ENCODE measurements around the gene TPM3. TPM values are rescaled to one million over a fixed set of nuclear protein-coding genes. Genes with fewer than 3 reads are reported as not detected.

Gene TPM3
- total and polyA plus RNA-seq, 8 donors, result 32.7 to 364 (median 209) TPM

GRCh38 chr1:154198756-154199562 is 7.1 kb upstream of the TPM3 start:
- DNase-seq, result peak in 1 of 2 donors; percentile 84
- peak overlapping the region in 2 of 5 donors; percentile 20 to 37 for H3K27ac ChIP-seq
- peaks cover 0 to 2% (median 0%) of the 10 kb centered on the region in 3 donors for H3K27me3 ChIP-seq
- TF ChIP-seq EP300 (IDR thresholded peaks at IDR 0.05), result no peak
- no peak for TF ChIP-seq POLR2A (IDR thresholded peaks at IDR 0.05)
- TF ChIP-seq, protein P1, sequence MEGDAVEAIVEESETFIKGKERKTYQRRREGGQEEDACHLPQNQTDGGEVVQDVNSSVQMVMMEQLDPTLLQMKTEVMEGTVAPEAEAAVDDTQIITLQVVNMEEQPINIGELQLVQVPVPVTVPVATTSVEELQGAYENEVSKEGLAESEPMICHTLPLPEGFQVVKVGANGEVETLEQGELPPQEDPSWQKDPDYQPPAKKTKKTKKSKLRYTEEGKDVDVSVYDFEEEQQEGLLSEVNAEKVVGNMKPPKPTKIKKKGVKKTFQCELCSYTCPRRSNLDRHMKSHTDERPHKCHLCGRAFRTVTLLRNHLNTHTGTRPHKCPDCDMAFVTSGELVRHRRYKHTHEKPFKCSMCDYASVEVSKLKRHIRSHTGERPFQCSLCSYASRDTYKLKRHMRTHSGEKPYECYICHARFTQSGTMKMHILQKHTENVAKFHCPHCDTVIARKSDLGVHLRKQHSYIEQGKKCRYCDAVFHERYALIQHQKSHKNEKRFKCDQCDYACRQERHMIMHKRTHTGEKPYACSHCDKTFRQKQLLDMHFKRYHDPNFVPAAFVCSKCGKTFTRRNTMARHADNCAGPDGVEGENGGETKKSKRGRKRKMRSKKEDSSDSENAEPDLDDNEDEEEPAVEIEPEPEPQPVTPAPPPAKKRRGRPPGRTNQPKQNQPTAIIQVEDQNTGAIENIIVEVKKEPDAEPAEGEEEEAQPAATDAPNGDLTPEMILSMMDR (IDR thresholded peaks at IDR 0.05), result peak in 5 of 7 experiments; percentile 23 to 64 (median 39)
- TF ChIP-seq POLR2AphosphoS5 (IDR thresholded peaks at IDR 0.05), result no peak
- intact Hi-C loops (cut with DNase I; ENCODE audit: low total_unique reads), result no loop called here
- H3K4me3 ChIP-seq, result no peak overlapping the region
- WGBS, 5 donors, result 3 to 4% (median 3%) methylated on average over 5 of the region's 5 CpGs
- H3K4me1 ChIP-seq, result peaks cover 0 to 15% (median 7%) of the 10 kb centered on the region in 4 donors
- H3K9me3 ChIP-seq, result no peaks in the 10 kb centered on the region
- no peaks in the 10 kb centered on the region for H3K36me3 ChIP-seq

- H3K27ac ChIP-seq, result no peak overlapping the region
- no peaks in the 10 kb centered on the region for H3K9me3 ChIP-seq
- H3K36me3 ChIP-seq, result no peaks in the 10 kb centered on the region
- H3K27me3 ChIP-seq, result peaks cover 0 to 9% (median 0%) of the 10 kb centered on the region in 3 donors
- WGBS, 5 donors, result 57 to 71% (median 64%) methylated on average over 8 of the region's 8 CpGs
- intact Hi-C loops (cut with DNase I; ENCODE audit: low total_unique reads), result no loop called here
- peak in 1 of 2 donors; percentile 46 for DNase-seq
- TF ChIP-seq EP300 (IDR thresholded peaks at IDR 0.05), result no peak
- TF ChIP-seq POLR2AphosphoS5 (IDR thresholded peaks at IDR 0.05), result no peak
- TF ChIP-seq, protein P1 (IDR thresholded peaks at IDR 0.05), result no peak
- no peak for TF ChIP-seq POLR2A (IDR thresholded peaks at IDR 0.05)
- H3K4me1 ChIP-seq, result peaks cover 0 to 4% (median 2%) of the 10 kb centered on the region in 4 donors
- no peak overlapping the region for H3K4me3 ChIP-seq
These were observed 1.9 kb upstream of the TPM3 start for GRCh38 chr1:154193821-154194220.

- DNase-seq, result no peak
- H3K27me3 ChIP-seq, result peaks cover 0 to 9% (median 0%) of the 10 kb centered on the region in 3 donors
- no peak overlapping the region for H3K4me3 ChIP-seq
- no peak overlapping the region for H3K27ac ChIP-seq
- no peaks in the 10 kb centered on the region for H3K36me3 ChIP-seq
- 47 to 62% (median 58%) methylated on average over 3 of the region's 3 CpGs for WGBS, 5 donors
- H3K9me3 ChIP-seq, result no peaks in the 10 kb centered on the region
- no peaks in the 10 kb centered on the region for H3K4me1 ChIP-seq
- TF ChIP-seq POLR2AphosphoS5 (IDR thresholded peaks at IDR 0.05) (no peak), POLR2A (IDR thresholded peaks at IDR 0.05) (no peak), EP300 (IDR thresholded peaks at IDR 0.05) (no peak)
- TF ChIP-seq, protein P1 (IDR thresholded peaks at IDR 0.05), result no peak
- intact Hi-C loops (cut with DNase I; ENCODE audit: low total_unique reads), result no loop called here
These were observed 576 bp upstream of the TPM3 start for GRCh38 chr1:154192476-154192875.

GRCh38 chr1:154190550-154190949 is 1.4 kb downstream of the TPM3 start:
- H3K4me1 ChIP-seq, result peaks cover 0 to 9% (median 7%) of the 10 kb centered on the region in 4 donors
- no peak for TF ChIP-seq POLR2A (IDR thresholded peaks at IDR 0.05)
- TF ChIP-seq EP300 (IDR thresholded peaks at IDR 0.05), result no peak
- TF ChIP-seq, protein P1 (IDR thresholded peaks at IDR 0.05), result no peak
- TF ChIP-seq POLR2AphosphoS5 (IDR thresholded peaks at IDR 0.05), result no peak
- no peak for DNase-seq
- H3K36me3 ChIP-seq, result no peaks in the 10 kb centered on the region
- WGBS, 5 donors, result 6 to 29% (median 15%) methylated on average over 1 of the region's 1 CpG
- intact Hi-C loops (cut with DNase I; ENCODE audit: low total_unique reads), result no loop called here
- H3K27ac ChIP-seq, result no peak overlapping the region
- H3K27me3 ChIP-seq, result peaks cover 0 to 9% (median 0%) of the 10 kb centered on the region in 3 donors
- no peak overlapping the region for H3K4me3 ChIP-seq
- H3K9me3 ChIP-seq, result no peaks in the 10 kb centered on the region

All from stomach (tissue), 9 donors.